Glomerular visceral epithelial cell (primary cell): ENCODE results near the gene TMCO4.

Source experiments
- DNase-seq: peaks from one replicate; pipeline ENCODE4 v3.0.0-alpha.2; 2016; ENCODE audit errors: extremely low spot score

Gene TMCO4

GRCh38 chr1:19749685-19750084, 50.0 kb downstream of the TMCO4 start:
- DNase-seq = no peak

GRCh38 chr1:19747761-19748160, 52.0 kb downstream of the TMCO4 start:
- no peak for DNase-seq

- no peak for DNase-seq
Observed at GRCh38 chr1:19744886-19745285, 54.8 kb downstream of the TMCO4 start.

- DNase-seq = no peak
Observed at GRCh38 chr1:19744335-19744743, 55.4 kb downstream of the TMCO4 start.

GRCh38 chr1:19743793-19744192, 55.9 kb downstream of the TMCO4 start:
- no peak for DNase-seq

GRCh38 chr1:19743180-19743579, 56.5 kb downstream of the TMCO4 start:
- no peak for DNase-seq

GRCh38 chr1:19739628-19740027, 60.1 kb downstream of the TMCO4 start:
- DNase-seq = no peak

GRCh38 chr1:19738669-19739068, 61.0 kb downstream of the TMCO4 start:
- no peak for DNase-seq

- no peak for DNase-seq
Observed at GRCh38 chr1:19738076-19738475, 61.6 kb downstream of the TMCO4 start.

- DNase-seq = peak; percentile 64
Observed at GRCh38 chr1:19737104-19737825, 62.5 kb downstream of the TMCO4 start.

- DNase-seq = peak; percentile 90
Observed at GRCh38 chr1:19735440-19736127, 64.1 kb downstream of the TMCO4 start.

GRCh38 chr1:19734472-19734999, 65.2 kb downstream of the TMCO4 start:
- DNase-seq = peak; percentile 86

- no peak for DNase-seq
Observed at GRCh38 chr1:19734056-19734455, 65.7 kb downstream of the TMCO4 start.

GRCh38 chr1:19733615-19734014, 66.1 kb downstream of the TMCO4 start:
- no peak for DNase-seq

GRCh38 chr1:19731311-19731821, 68.3 kb downstream of the TMCO4 start:
- no peak for DNase-seq

- DNase-seq = no peak
Observed at GRCh38 chr1:19730793-19731192, 68.9 kb downstream of the TMCO4 start.

- DNase-seq = no peak
Observed at GRCh38 chr1:19730232-19730631, 69.5 kb downstream of the TMCO4 start.

- no peak for DNase-seq
Observed at GRCh38 chr1:19728413-19729145, 71.1 kb downstream of the TMCO4 start.

GRCh38 chr1:19725606-19726005, 74.1 kb downstream of the TMCO4 start:
- no peak for DNase-seq

- no peak for DNase-seq
Observed at GRCh38 chr1:19723874-19724273, 75.8 kb downstream of the TMCO4 start.

GRCh38 chr1:19720973-19721372, 78.7 kb downstream of the TMCO4 start:
- no peak for DNase-seq

- no peak for DNase-seq
Observed at GRCh38 chr1:19720174-19720573, 79.5 kb downstream of the TMCO4 start.
